Camera-type eye (tissue), 1 donor: ENCODE measurements around the gene UBR2. TPM values are rescaled to one million over a fixed set of nuclear protein-coding genes. Genes with fewer than 3 reads are reported as not detected.

Experiments used
- total RNA-seq: library from RNA; depleted of rRNA; stranded (reverse); fragments of >200 nt; gene quantifications from one replicate; pipeline ENCODE4 v1.2.3, GENCODE V29; 2014

UBR2 gene
- 48.9 TPM for total RNA-seq

DNA sequence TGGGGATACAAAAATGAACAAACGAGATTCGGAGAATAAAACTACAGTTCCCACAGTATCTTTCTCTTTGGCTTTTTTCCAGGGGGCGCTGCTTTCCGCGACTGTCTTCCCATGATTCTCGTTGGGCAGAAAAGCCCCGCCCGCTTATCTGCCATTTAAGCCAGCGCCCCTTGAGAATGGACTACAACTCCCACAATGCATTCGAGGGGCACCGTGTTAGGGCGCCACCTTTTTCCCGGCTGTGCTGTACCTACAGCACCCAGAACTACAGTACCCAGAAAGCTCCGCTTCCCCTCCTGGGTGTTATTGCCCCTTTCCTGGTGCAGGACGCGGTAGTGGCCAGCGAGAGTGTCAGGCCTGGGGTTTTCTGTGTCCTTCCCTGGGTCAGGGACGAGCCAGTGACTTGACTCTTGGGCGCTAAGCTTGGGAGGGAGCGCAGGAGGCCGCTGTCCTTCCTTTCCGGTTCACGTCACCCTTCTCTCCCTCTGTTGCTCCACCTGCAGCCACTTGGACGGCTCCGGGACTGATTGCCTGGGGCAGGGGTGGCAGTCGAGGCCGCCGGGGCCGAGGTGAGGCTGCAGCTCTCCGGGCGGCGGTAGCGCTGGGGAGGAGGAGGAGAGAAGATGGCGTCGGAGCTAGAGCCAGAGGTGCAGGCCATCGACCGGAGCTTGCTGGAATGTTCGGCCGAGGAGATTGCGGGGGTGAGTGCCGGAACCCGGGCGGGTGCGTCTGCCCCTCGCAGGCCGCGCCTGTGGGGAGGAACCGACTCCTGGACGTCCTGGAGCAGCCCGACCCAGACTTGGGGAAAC, at the start of gene UBR2:
Gene UBR2 (plus strand): TSS at position 333 of the 809 bp plus-strand sequence. CDS start 291 bp downstream, at position 624.

DNA sequence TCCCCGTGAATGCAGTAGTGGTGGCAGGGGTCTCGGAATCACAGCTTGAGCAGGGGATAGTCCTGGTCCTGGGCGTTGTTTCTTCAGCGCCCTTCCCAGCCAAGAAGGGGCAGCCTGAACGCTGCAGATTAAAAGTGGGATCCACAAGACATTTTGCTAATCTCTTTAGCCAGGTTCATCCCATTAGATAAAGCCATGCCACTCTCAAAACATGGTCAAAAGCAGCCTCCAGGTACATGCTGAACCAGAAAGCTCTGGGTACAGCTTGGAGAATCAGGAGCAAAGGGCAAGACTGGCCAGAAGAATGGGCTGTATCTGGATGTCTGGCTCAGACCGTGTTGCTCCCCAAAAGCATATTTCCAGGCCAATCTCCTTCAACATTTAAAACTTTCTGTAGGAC, 158.7 kb downstream of the UBR2 start, which contains the start of gene PRPH2:
Gene PRPH2 (minus strand): TSS at position 101 of the 400 bp plus-strand sequence. CDS start 263 bp downstream, outside the sequence.

Other genes with a start within 250 kb of the UBR2 start
- gene TRERF1, start 112.1 kb upstream of the UBR2 start, total RNA-seq: 9.6 TPM
- gene PRPH2, start 158.6 kb downstream of the UBR2 start, total RNA-seq: 147 TPM
- gene TBCC, start 182.1 kb downstream of the UBR2 start, total RNA-seq: 65.2 TPM
- gene BICRAL, start 218.0 kb downstream of the UBR2 start, total RNA-seq: 32.9 TPM